ENCODE results near the gene TMUB1.
A peak's percentile ranks its signal among the peaks of the same experiment; 100 is the strongest.

TMUB1 gene

DNA sequence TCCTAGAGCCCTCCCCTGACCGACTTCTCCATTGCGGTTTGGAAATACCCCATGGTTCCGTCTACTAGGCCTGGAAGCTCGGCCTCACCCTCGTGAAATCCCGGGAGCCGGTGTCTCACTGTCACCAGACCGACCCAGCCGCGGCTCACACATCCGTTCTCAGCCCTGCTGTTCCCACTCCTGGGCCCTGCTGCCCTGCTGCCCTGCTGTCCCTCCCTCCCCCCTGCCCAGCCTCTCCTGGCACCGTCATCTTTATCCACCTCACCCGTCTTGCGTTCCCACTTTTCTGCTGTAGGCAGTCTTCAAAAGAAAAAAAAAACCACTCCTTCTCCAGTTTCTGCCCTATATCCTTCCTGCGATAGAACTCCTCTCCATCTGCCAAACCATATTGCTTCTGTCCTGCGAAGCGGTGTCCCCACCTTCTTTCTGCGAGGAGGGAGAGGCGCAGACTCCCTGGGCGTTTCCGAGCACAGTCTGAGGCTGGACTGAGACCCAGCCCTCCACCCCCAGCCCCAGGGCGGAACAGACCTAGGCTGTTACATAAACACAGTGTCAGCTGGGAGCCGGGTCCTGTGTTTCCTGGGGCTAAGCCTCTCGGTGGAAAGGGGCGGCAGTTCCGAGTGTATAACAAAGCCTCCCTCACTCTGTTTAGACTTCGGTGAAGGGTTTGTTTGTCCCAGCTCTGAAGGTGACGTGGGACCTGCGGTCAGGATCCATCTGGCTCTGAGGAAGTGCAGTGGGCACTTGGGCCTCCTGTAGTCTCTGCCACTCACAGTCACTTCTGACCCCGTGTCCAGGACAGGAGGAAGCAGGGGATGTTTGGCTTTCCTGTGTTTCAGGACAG is 5.8 kb upstream of the TMUB1 start:
- Histone ChIP-seq H3K27me3 (ENCODE audit: control insufficient read depth, insufficient read depth, low read length) (peaks cover 32% of the 10 kb centered on the region), H3K36me3 (ENCODE audit: control insufficient read depth, insufficient read depth, low read length) (no peaks in the 10 kb centered on the region), H3K4me1 (ENCODE audit: control insufficient read depth, insufficient read depth, low read length) (peaks cover 34% of the 10 kb centered on the region), H3K27ac (ENCODE audit: low read depth, low read length) (no peak overlapping the region), H3K9ac (ENCODE audit: low read length) (peak overlapping the region; percentile 42), H3K9me3 (ENCODE audit: control insufficient read depth, insufficient read depth, low read depth, low read length) (no peaks in the 10 kb centered on the region), H3K4me3 (ENCODE audit: low read depth, low read length) (peak overlapping the region; percentile 72)

- H3K9ac ChIP-seq (ENCODE audit: low read length) = peak overlapping the region; percentile 80
- peaks cover 38% of the 10 kb centered on the region for H3K4me1 ChIP-seq (ENCODE audit: control insufficient read depth, insufficient read depth, low read length)
- no peaks in the 10 kb centered on the region for H3K36me3 ChIP-seq (ENCODE audit: control insufficient read depth, insufficient read depth, low read length)
- H3K27ac ChIP-seq (ENCODE audit: low read depth, low read length) = no peak overlapping the region
- peak overlapping the region; percentile 72 for H3K4me3 ChIP-seq (ENCODE audit: low read depth, low read length)
- peaks cover 36% of the 10 kb centered on the region for H3K27me3 ChIP-seq (ENCODE audit: control insufficient read depth, insufficient read depth, low read length)
- no peaks in the 10 kb centered on the region for H3K9me3 ChIP-seq (ENCODE audit: control insufficient read depth, insufficient read depth, low read depth, low read length)
Observed at GRCh38 chr7:151088019-151088855, 4.9 kb upstream of the TMUB1 start.

GRCh38 chr7:151087245-151088018 is 4.1 kb upstream of the TMUB1 start:
- peaks cover 42% of the 10 kb centered on the region for H3K4me1 ChIP-seq (ENCODE audit: control insufficient read depth, insufficient read depth, low read length)
- peaks cover 36% of the 10 kb centered on the region for H3K27me3 ChIP-seq (ENCODE audit: control insufficient read depth, insufficient read depth, low read length)
- no peaks in the 10 kb centered on the region for H3K36me3 ChIP-seq (ENCODE audit: control insufficient read depth, insufficient read depth, low read length)
- no peaks in the 10 kb centered on the region for H3K9me3 ChIP-seq (ENCODE audit: control insufficient read depth, insufficient read depth, low read depth, low read length)
- H3K27ac ChIP-seq (ENCODE audit: low read depth, low read length) = no peak overlapping the region
- H3K9ac ChIP-seq (ENCODE audit: low read length) = peak overlapping the region; percentile 80
- H3K4me3 ChIP-seq (ENCODE audit: low read depth, low read length) = peak overlapping the region; percentile 72

DNA sequence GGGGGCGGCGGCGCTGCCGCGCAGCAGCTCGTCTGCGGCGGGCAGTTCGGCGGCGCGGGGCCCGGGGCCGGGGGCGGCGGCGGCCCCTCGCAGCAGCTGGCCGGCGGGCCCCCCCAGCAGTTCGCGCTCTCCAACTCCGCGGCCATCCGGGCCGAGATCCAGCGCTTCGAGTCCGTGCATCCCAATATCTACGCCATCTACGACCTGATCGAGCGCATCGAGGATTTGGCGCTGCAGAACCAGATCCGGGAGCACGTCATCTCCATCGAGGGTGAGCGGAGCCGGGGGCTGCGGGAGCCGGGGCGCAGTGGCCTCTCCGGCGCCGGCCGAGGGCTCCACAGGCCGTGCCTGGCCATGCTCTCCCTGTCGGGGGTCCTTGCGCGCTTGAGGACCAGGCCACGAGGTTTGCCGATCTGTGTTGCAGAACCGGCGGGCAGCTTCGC is 3.5 kb upstream of the TMUB1 start:
- Histone ChIP-seq H3K27ac (ENCODE audit: low read depth, low read length) (no peak overlapping the region), H3K9me3 (ENCODE audit: control insufficient read depth, insufficient read depth, low read depth, low read length) (no peaks in the 10 kb centered on the region), H3K36me3 (ENCODE audit: control insufficient read depth, insufficient read depth, low read length) (no peaks in the 10 kb centered on the region), H3K4me1 (ENCODE audit: control insufficient read depth, insufficient read depth, low read length) (peaks cover 48% of the 10 kb centered on the region), H3K27me3 (ENCODE audit: control insufficient read depth, insufficient read depth, low read length) (peaks cover 36% of the 10 kb centered on the region), H3K4me3 (ENCODE audit: low read depth, low read length) (peak overlapping the region; percentile 72), H3K9ac (ENCODE audit: low read length) (peak overlapping the region; percentile 80)

DNA sequence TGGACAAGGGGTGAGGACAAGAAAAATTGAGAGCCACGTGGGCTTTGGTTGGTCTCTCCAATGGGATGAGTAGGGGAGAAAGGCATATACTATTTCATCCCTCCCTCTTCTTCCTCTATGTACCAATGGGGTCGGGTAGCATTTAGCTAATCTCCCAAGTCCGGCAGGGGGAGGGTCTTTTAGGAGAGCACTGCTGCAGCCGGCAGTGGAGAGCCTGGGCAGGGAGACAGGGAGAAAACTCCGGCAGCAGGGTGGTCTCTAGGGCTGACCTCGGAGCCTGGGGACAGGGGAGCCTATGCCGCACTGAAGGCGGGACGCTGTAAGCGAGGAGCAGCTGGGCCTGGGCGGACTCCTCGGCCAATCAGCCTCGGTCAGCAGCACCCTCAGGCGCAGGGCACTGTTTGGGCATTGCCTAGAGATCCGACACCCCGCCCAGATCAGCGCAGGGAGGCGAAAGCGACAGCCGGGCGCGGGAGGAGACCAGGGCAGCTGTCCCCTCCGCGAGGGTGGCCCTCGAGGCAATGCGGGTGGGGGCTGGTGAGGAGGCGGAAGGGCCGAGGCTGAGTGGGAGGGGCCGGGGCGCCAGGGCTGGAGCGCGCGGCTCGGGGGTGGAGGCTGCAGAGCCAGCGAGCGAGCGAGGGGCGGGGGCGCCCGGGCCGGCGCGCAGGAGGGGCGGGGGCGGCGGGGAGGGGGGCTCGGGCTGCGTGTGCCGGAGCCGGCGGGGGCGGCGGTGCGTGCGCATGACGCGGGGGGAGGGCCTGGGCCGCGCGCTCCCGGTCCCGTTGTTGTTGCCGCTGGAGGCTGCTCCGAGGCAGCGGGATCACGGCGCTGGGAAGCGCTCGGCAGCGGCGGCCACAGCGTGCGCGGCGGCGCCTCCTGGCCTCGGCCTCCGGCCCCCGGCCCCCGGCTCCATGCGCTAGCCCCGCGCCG is 2.7 kb upstream of the TMUB1 start, which contains the start of gene AGAP3:
AGAP3 (plus strand) TSS at position 785 of the 930 bp plus-strand sequence. CDS start 267 bp downstream, outside the sequence.
- Histone ChIP-seq H3K27ac (ENCODE audit: low read depth, low read length) (no peak within 1 kb of the TSS), H3K4me1 (ENCODE audit: control insufficient read depth, insufficient read depth, low read length) (peaks cover 55% of the 10 kb centered on the region), H3K9ac (ENCODE audit: low read length) (peak within 1 kb of the TSS; percentile 80), H3K27me3 (ENCODE audit: control insufficient read depth, insufficient read depth, low read length) (peaks cover 36% of the 10 kb centered on the region), H3K36me3 (ENCODE audit: control insufficient read depth, insufficient read depth, low read length) (no peaks in the 10 kb centered on the region), H3K9me3 (ENCODE audit: control insufficient read depth, insufficient read depth, low read depth, low read length) (no peaks in the 10 kb centered on the region), H3K4me3 (ENCODE audit: low read depth, low read length) (peak within 1 kb of the TSS; percentile 74)

- H3K4me1 ChIP-seq (ENCODE audit: control insufficient read depth, insufficient read depth, low read length) = peaks cover 57% of the 10 kb centered on the region
- no peak overlapping the region for H3K27ac ChIP-seq (ENCODE audit: low read depth, low read length)
- H3K9me3 ChIP-seq (ENCODE audit: control insufficient read depth, insufficient read depth, low read depth, low read length) = no peaks in the 10 kb centered on the region
- peaks cover 36% of the 10 kb centered on the region for H3K27me3 ChIP-seq (ENCODE audit: control insufficient read depth, insufficient read depth, low read length)
- peak overlapping the region; percentile 74 for H3K4me3 ChIP-seq (ENCODE audit: low read depth, low read length)
- H3K36me3 ChIP-seq (ENCODE audit: control insufficient read depth, insufficient read depth, low read length) = no peaks in the 10 kb centered on the region
- no peak overlapping the region for H3K9ac ChIP-seq (ENCODE audit: low read length)
Observed at GRCh38 chr7:151085329-151085690, 2.0 kb upstream of the TMUB1 start.

DNA sequence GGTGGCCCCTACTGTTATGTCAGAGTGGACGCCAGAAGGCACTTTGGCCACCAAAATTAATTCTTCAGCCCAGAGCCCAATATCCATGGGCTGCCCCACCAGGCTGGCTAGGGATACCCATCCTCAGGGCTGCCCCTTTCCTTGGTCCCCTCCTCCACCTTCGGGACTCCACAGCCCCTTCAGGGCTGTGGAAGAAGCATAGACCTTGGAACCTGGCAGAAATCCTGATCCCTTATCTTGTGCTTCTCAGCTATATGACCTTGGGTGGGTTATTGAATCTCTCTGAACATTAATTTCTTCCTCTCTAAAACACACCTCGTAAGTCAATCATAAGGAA is 499 bp upstream of the TMUB1 start:
- Histone ChIP-seq H3K9ac (ENCODE audit: low read length) (no peak overlapping the region), H3K27me3 (ENCODE audit: control insufficient read depth, insufficient read depth, low read length) (peaks cover 27% of the 10 kb centered on the region), H3K9me3 (ENCODE audit: control insufficient read depth, insufficient read depth, low read depth, low read length) (no peaks in the 10 kb centered on the region), H3K27ac (ENCODE audit: low read depth, low read length) (no peak overlapping the region), H3K36me3 (ENCODE audit: control insufficient read depth, insufficient read depth, low read length) (no peaks in the 10 kb centered on the region), H3K4me1 (ENCODE audit: control insufficient read depth, insufficient read depth, low read length) (peaks cover 56% of the 10 kb centered on the region), H3K4me3 (ENCODE audit: low read depth, low read length) (peak overlapping the region; percentile 95)

DNA sequence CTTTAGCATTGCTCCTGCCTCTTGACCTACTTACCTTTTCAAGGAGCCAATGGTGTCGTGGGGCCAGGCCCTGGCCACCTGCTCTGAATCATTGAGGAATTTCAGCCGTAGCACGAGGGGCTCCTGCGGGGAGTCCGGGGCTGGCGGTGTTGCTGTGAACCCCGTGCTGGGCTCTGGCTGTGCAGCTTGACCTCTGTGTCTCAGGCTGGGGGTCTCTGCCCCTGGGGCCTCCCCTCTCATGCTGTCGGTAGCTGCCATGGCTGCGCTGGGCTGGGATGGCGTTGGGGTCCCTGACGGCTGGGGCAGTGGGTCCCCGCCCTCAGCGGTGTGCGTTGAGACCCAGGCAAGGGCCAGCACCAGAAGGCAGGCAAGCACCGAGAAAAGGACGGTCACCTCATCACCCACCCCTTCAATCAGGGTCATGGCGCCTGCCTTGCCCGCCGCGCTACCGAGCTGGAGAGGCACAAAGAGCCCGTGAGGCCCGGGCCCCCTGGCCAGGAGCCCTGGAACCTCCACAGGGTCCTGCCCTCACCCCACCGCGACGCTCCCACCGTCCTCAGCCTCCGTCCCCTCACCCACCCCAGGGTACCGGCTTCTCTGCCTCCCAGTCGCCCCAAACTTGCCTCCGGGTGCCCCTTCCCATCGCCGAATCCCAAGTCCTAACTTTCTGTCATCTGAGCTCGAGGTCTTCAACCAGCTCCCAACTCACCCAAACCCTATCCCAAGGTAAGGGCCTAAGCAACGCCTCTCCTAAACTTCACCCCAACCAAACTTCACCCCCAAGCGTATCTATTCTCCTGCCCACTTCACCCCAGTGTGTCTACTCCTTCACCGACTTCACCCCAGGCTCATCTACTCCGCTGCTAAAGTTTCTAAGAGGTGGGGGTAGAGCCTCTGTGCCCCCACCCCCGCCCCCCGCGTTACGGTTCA is 887 bp downstream of the TMUB1 start:
- H3K4me3 ChIP-seq (ENCODE audit: low read depth, low read length) = peak overlapping the region; percentile 95
- H3K9ac ChIP-seq (ENCODE audit: low read length) = peak overlapping the region; percentile 24
- H3K27me3 ChIP-seq (ENCODE audit: control insufficient read depth, insufficient read depth, low read length) = peaks cover 14% of the 10 kb centered on the region
- H3K9me3 ChIP-seq (ENCODE audit: control insufficient read depth, insufficient read depth, low read depth, low read length) = no peaks in the 10 kb centered on the region
- H3K36me3 ChIP-seq (ENCODE audit: control insufficient read depth, insufficient read depth, low read length) = no peaks in the 10 kb centered on the region
- H3K27ac ChIP-seq (ENCODE audit: low read depth, low read length) = no peak overlapping the region; the same call in 1 of the 2 replicates
- H3K4me1 ChIP-seq (ENCODE audit: control insufficient read depth, insufficient read depth, low read length) = peaks cover 56% of the 10 kb centered on the region

- Histone ChIP-seq H3K27me3 (ENCODE audit: control insufficient read depth, insufficient read depth, low read length) (peaks cover 12% of the 10 kb centered on the region), H3K36me3 (ENCODE audit: control insufficient read depth, insufficient read depth, low read length) (no peaks in the 10 kb centered on the region), H3K4me1 (ENCODE audit: control insufficient read depth, insufficient read depth, low read length) (peaks cover 66% of the 10 kb centered on the region), H3K27ac (ENCODE audit: low read depth, low read length) (peak overlapping the region; percentile 93; the same call in 1 of the 2 replicates), H3K9me3 (ENCODE audit: control insufficient read depth, insufficient read depth, low read depth, low read length) (no peaks in the 10 kb centered on the region), H3K9ac (ENCODE audit: low read length) (peak overlapping the region; percentile 93), H3K4me3 (ENCODE audit: low read depth, low read length) (peak overlapping the region; percentile 95)
Observed at GRCh38 chr7:151081170-151082101, 1.9 kb downstream of the TMUB1 start.

All from HUES6 (cell line).